Trophoblast cell (in vitro differentiated cells and primary cell): ENCODE results near the gene SLC13A2.

Experiments
- DNase-seq, 2 donors: peaks; one replicate each; pipeline ENCODE4 v3.0.0-alpha.2; 2016
- H2AFZ ChIP-seq: 2 replicates; pipeline ENCODE4 v1.6.1; 2013; ENCODE audit warnings: low read length, moderate library complexity, mild to moderate bottlenecking; ENCODE audit not compliant: insufficient read depth, poor library complexity
- H2AK5ac ChIP-seq: 2 replicates; pipeline ENCODE4 v1.6.1; 2013; ENCODE audit warnings: mild to moderate bottlenecking, low read length
- H2BK120ac ChIP-seq: 2 replicates; pipeline ENCODE4 v1.6.1; 2013; ENCODE audit warnings: low read length, mild to moderate bottlenecking, moderate library complexity; ENCODE audit not compliant: insufficient read depth, poor library complexity
- H2BK12ac ChIP-seq: 2 replicates; pipeline ENCODE4 v1.6.1; 2013; ENCODE audit warnings: mild to moderate bottlenecking, low read length, moderate library complexity
- H2BK5ac ChIP-seq: 2 replicates; pipeline ENCODE4 v1.6.1; 2013; ENCODE audit warnings: low read length, low read depth, moderate library complexity, mild to moderate bottlenecking; ENCODE audit not compliant: poor library complexity
- H3K14ac ChIP-seq: 2 replicates; pipeline ENCODE4 v1.6.1; 2013; ENCODE audit warnings: mild to moderate bottlenecking, low read length
- H3K18ac ChIP-seq: 2 replicates; pipeline ENCODE4 v1.6.1; 2013; ENCODE audit warnings: mild to moderate bottlenecking, low read length
- H3K23ac ChIP-seq: 2 replicates; pipeline ENCODE4 v1.6.1; 2013; ENCODE audit warnings: low read length
- H3K27ac ChIP-seq: 2 replicates; pipeline ENCODE4 v1.5.1; 2013; ENCODE audit warnings: low read depth, mild to moderate bottlenecking, inconsistent platforms, low read length, moderate library complexity
- H3K27me3 ChIP-seq: 2 replicates; pipeline ENCODE4 v1.6.1; 2013; ENCODE audit warnings: inconsistent platforms, mild to moderate bottlenecking, low read length, moderate library complexity; ENCODE audit not compliant: insufficient read depth
- H3K36me3 ChIP-seq, 2 experiments: 1 replicate in 1 of 2; 2 replicates in 1 of 2; pipeline ENCODE4 v1.6.1; 2013; ENCODE audit warnings: low read length in 2 of 2, mild to moderate bottlenecking in 2 of 2, moderate library complexity in 1 of 2; ENCODE audit not compliant: insufficient read depth in 2 of 2, control insufficient read depth in 1 of 2
- H3K4ac ChIP-seq: 2 replicates; pipeline ENCODE4 v1.6.1; 2013; ENCODE audit warnings: low read depth, mild to moderate bottlenecking, low read length, moderate library complexity
- H3K4me1 ChIP-seq, 2 experiments: 1 replicate in 1 of 2; 2 replicates in 1 of 2; pipeline ENCODE4 v1.6.1; 2013; ENCODE audit warnings: low read length in 2 of 2, mild to moderate bottlenecking in 2 of 2, moderate library complexity in 1 of 2; ENCODE audit not compliant: insufficient read depth in 2 of 2, control insufficient read depth in 1 of 2
- H3K4me2 ChIP-seq: 2 replicates; pipeline ENCODE4 v1.6.1; 2013; ENCODE audit warnings: inconsistent platforms, mild to moderate bottlenecking, low read length, moderate library complexity
- H3K4me3 ChIP-seq: 2 replicates; pipeline ENCODE4 v1.5.1; 2013; ENCODE audit warnings: mild to moderate bottlenecking, low read depth, low read length, inconsistent platforms
- H3K79me1 ChIP-seq: one replicate; pipeline ENCODE4 v1.6.1; 2013; ENCODE audit warnings: low read length
- H3K79me2 ChIP-seq: 2 replicates; pipeline ENCODE4 v1.6.1; 2013; ENCODE audit warnings: low read length, mild to moderate bottlenecking; ENCODE audit not compliant: control insufficient read depth, insufficient read depth, poor library complexity
- H3K9ac ChIP-seq: 2 replicates; pipeline ENCODE4 v1.6.1; 2013; ENCODE audit warnings: mild to moderate bottlenecking, low read length
- H3K9me3 ChIP-seq: 2 replicates; pipeline ENCODE4 v1.6.1; 2013; ENCODE audit warnings: low read depth, mild to moderate bottlenecking, control low read depth, inconsistent platforms, low read length; ENCODE audit not compliant: insufficient read depth
- H4K12ac ChIP-seq: 2 replicates; pipeline ENCODE4 v1.6.1; 2013; ENCODE audit warnings: low read depth, mild to moderate bottlenecking, low read length, moderate library complexity
- H4K8ac ChIP-seq: 2 replicates; pipeline ENCODE4 v1.6.1; 2013; ENCODE audit warnings: low read depth, mild to moderate bottlenecking, low read length, moderate library complexity
- H4K91ac ChIP-seq: one replicate; pipeline ENCODE4 v1.6.1; 2013; ENCODE audit warnings: low read depth, mild to moderate bottlenecking, low read length, moderate library complexity
- WGBS: extraction: QIAGEN DNeasy Blood & Tissue Kit; methylation state at CpG from one replicate; pipeline ENCODE4 v1.1.7; 2013; ENCODE audit warnings: missing lambda C conversion rate; ENCODE audit not compliant: insufficient read length, insufficient coverage; ENCODE audit errors: extremely low coverage; 5-methylcytosine and 5-hydroxymethylcytosine counted together

SLC13A2 gene

DNA sequence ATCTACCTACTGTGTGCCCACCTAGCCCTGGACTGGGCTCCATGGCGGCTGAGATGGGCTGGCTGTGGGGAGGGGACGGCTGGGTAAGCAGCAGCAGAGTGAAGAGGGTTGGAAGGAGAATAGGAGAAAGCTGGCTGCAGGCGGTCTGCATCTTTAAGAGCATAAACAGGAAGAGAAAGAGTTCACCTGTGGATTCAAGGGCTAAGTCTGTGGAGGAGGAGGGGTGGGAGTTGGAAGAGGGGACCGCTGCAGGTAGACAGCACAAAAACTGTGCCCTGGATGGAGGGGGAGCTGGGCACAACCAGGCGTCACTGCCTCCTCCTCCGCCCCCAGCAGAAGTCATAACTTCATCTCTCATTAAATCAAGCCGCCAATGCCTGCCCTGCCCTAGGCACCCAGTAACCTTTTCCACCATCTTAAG lies 677 bp downstream of the SLC13A2 start:
- Histone ChIP-seq H2BK5ac (no peak overlapping the region), H3K27ac (no peak overlapping the region), H4K12ac (no peak overlapping the region), H3K79me2 (no peaks in the 10 kb centered on the region), H3K79me1 (no peaks in the 10 kb centered on the region), H2BK12ac (no peak overlapping the region), H3K27me3 (no peaks in the 10 kb centered on the region), H4K91ac (no peak overlapping the region), H3K9ac (no peak overlapping the region), H3K9me3 (peaks cover 2% of the 10 kb centered on the region), H2AFZ (no peak overlapping the region), H2BK120ac (no peak overlapping the region), H3K18ac (no peak overlapping the region), H3K4ac (no peak overlapping the region), H4K8ac (no peak overlapping the region), H3K4me1 (peaks cover 2 to 4% of the 10 kb centered on the region in 2 experiments), H3K23ac (no peak overlapping the region), H3K4me3 (no peak overlapping the region), H3K36me3 (no peaks in the 10 kb centered on the region), H3K4me2 (no peak overlapping the region), H3K14ac (no peak overlapping the region), H2AK5ac (no peak overlapping the region)
- no CpG with 5 or more reads among the region's 7 CpGs for WGBS
- DNase-seq, result no peak

GRCh38 chr17:28475151-28475900 lies 1.9 kb downstream of the SLC13A2 start:
- Histone ChIP-seq H3K36me3 (no peaks in the 10 kb centered on the region), H2BK5ac (no peak overlapping the region), H2AK5ac (no peak overlapping the region), H3K79me1 (no peaks in the 10 kb centered on the region), H2BK12ac (no peak overlapping the region), H3K27me3 (no peaks in the 10 kb centered on the region), H3K4me1 (peaks cover 2 to 4% of the 10 kb centered on the region in 2 experiments), H4K12ac (no peak overlapping the region), H3K4ac (no peak overlapping the region), H3K9me3 (peaks cover 2% of the 10 kb centered on the region), H3K4me2 (no peak overlapping the region), H3K4me3 (no peak overlapping the region), H3K9ac (no peak overlapping the region), H3K23ac (no peak overlapping the region), H4K91ac (no peak overlapping the region), H2AFZ (no peak overlapping the region), H3K14ac (no peak overlapping the region), H3K27ac (no peak overlapping the region), H3K79me2 (no peaks in the 10 kb centered on the region), H2BK120ac (no peak overlapping the region), H3K18ac (no peak overlapping the region), H4K8ac (no peak overlapping the region)
- no CpG with 5 or more reads among the region's 9 CpGs for WGBS
- DNase-seq, result no peak

- no peak for DNase-seq
- Histone ChIP-seq H3K9me3 (peaks cover 2% of the 10 kb centered on the region), H2BK5ac (no peak overlapping the region), H3K9ac (no peak overlapping the region), H4K8ac (no peak overlapping the region), H3K27ac (no peak overlapping the region), H2BK12ac (no peak overlapping the region), H2AK5ac (no peak overlapping the region), H3K23ac (no peak overlapping the region), H3K27me3 (no peaks in the 10 kb centered on the region), H4K91ac (no peak overlapping the region), H2AFZ (no peak overlapping the region), H2BK120ac (no peak overlapping the region), H3K14ac (no peak overlapping the region), H4K12ac (no peak overlapping the region), H3K4me1 (peaks cover 0 to 3% of the 10 kb centered on the region in 2 experiments), H3K4me3 (no peak overlapping the region), H3K79me1 (no peaks in the 10 kb centered on the region), H3K18ac (no peak overlapping the region), H3K4me2 (no peak overlapping the region), H3K79me2 (no peaks in the 10 kb centered on the region), H3K4ac (no peak overlapping the region), H3K36me3 (no peaks in the 10 kb centered on the region)
- WGBS, result no CpG with 5 or more reads among the region's 11 CpGs
Measured at GRCh38 chr17:28476076-28476865, 2.8 kb downstream of the SLC13A2 start.

- H3K23ac ChIP-seq, result no peak overlapping the region
- peaks cover 0 to 3% of the 10 kb centered on the region in 2 experiments for H3K4me1 ChIP-seq
- no peak overlapping the region for H2BK120ac ChIP-seq
- no peak overlapping the region for H4K12ac ChIP-seq
- no peaks in the 10 kb centered on the region for H3K36me3 ChIP-seq
- DNase-seq, result no peak
- H3K79me2 ChIP-seq, result no peaks in the 10 kb centered on the region
- no peak overlapping the region for H3K9ac ChIP-seq
- no peak overlapping the region for H2BK12ac ChIP-seq
- no peak overlapping the region for H4K91ac ChIP-seq
- no CpG with 5 or more reads among the region's 7 CpGs for WGBS
- no peak overlapping the region for H3K14ac ChIP-seq
- no peaks in the 10 kb centered on the region for H3K27me3 ChIP-seq
- H3K4me2 ChIP-seq, result no peak overlapping the region
- no peak overlapping the region for H3K4ac ChIP-seq
- H2AFZ ChIP-seq, result no peak overlapping the region
- H3K9me3 ChIP-seq, result peaks cover 2% of the 10 kb centered on the region
- no peak overlapping the region for H4K8ac ChIP-seq
- H3K18ac ChIP-seq, result no peak overlapping the region
- no peak overlapping the region for H3K4me3 ChIP-seq
- no peak overlapping the region for H2AK5ac ChIP-seq
- no peaks in the 10 kb centered on the region for H3K79me1 ChIP-seq
- no peak overlapping the region for H2BK5ac ChIP-seq
- no peak overlapping the region for H3K27ac ChIP-seq
Measured at GRCh38 chr17:28477928-28478327, 4.5 kb downstream of the SLC13A2 start.
